GM18951 (cell line): Measurements from ENCODE around the gene RFFL.
A peak's percentile ranks its signal among the peaks of the same experiment; 100 is the strongest.

ENCODE experiments used
- POLR2A ChIP-seq: IDR thresholded peaks from 4 replicates; pipeline ENCODE4 v1.6.1; 2011; ENCODE audit warnings: mild to moderate bottlenecking; ENCODE audit not compliant: insufficient read length, insufficient read depth; ENCODE audit errors: extremely low read depth
- in situ Hi-C: fragments of 300-500 bp; cut with MboI; formaldehyde crosslinking; loops from one replicate; pipeline ENCODE4 v1.12.0; 2022; ENCODE audit warnings: low sequenced_read_pairs, mixed read lengths, inconsistent platforms; ENCODE audit not compliant: unreplicated experiment

Gene RFFL

GRCh38 chr17:35063514-35064223, at the start of gene RFFL:
RFFL (minus strand) TSS chr17:35063707; CDS start chr17:35026553, 37,154 bp downstream.
- TF ChIP-seq POLR2A = peak; percentile 30
- in situ Hi-C loops = no loop called here

GRCh38 chr17:35110791-35111190, 47.3 kb upstream of the RFFL start:
- in situ Hi-C loops = loop anchor here (25.0 kb wide), 1 partner anchor 573 kb away; no protein-coding TSS in a partner anchor

DNA sequence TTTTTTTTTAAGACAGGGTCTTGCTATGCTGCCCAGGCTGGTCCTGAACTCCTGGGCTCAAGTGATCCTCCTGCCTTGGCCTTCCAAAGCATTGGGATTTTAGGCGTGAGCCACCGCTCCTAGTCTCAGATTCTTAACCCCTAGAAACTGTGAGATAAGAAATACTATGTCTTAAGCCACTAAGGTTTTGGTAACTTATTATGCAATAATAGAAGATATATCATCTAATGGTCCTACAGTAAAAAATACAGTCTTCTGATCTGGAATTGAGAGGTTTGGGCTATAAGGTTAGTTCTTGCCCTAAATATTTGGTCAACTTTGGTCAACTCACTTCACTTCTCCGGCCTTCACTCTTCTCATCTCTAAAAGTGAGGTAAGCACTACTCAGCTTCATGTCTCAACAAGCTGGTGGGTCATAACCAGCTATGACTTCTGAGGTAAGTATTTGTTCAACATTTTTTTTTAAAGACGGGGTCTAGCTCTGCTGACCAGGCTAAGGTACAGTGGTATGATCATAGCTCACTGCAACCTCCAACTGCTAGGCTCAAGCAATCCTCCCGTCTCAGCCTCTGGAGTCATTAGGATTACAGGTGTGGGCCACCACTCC, 41.4 kb upstream of the RFFL start:
- in situ Hi-C loops = loop anchor here (25.0 kb wide), 1 partner anchor 568 kb away; no protein-coding TSS in a partner anchor
- no peak for TF ChIP-seq POLR2A

- no peak for TF ChIP-seq POLR2A
- in situ Hi-C loops = loop anchor here (25.0 kb wide), 1 partner anchor 566 kb away; no protein-coding TSS in a partner anchor
Measured at GRCh38 chr17:35103271-35103670, 39.8 kb upstream of the RFFL start.

DNA sequence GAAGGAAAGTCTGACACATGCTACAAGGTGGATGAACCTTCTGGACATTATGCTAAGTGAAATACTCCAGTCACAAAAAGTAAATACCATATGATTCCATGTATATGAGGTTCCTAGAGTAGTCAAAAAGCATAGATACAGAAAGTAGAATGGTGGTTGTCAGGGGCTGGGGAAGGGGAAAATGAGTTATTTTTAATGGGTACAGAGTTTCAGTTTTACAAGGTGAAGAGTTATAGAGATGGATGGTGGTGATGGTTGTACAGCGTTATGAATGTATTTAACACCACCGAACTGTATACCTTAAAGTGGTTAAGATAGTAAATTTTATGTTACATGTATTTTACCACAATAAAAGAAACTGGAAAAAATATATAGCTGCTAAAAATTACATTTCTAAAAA, 38.2 kb upstream of the RFFL start:
- in situ Hi-C loops = loop anchor here (25.0 kb wide), 1 partner anchor 564 kb away; no protein-coding TSS in a partner anchor
- TF ChIP-seq POLR2A = no peak

DNA sequence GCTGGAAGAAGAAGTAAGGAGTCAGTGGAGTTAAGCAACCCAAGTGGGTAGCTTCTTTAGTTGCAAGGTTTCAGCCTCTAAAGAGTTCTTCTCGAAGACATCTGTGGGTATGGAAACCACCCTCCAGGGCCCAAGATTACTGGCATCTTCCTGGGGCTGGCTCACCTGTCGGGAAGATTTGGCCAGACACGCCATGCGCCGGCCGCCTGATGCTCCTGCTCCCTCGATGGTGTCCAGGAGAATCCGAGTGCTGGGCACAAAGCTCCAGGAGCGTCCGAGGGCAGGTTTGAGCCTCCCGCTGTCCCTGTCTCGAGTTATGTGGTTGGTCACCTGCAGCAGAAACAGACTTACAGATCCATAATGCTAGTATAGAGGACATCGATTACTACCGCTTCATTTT, 37.5 kb upstream of the RFFL start:
- no peak for TF ChIP-seq POLR2A
- in situ Hi-C loops = loop anchor here (25.0 kb wide), 1 partner anchor 564 kb away; no protein-coding TSS in a partner anchor

DNA sequence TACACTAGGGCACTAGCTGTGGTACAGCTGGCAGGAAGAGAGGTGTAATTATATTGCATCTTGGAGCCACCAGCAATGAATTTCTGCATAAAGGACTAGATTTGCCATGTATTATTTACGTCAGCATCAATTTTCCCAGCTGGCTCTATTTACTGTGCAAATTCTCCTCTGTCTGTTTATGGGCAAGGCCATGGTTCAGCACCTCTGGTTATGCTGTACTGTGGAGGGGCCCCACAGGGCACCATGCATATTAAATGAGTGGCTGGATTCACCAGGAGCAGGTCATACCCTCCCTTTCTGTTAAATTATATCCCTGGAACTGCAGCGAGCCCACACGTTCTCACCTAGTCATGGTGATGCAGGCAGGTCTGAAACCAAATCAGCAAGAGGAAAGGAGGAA, 36.4 kb upstream of the RFFL start:
- in situ Hi-C loops = loop anchor here (10.0 to 25.0 kb wide), 2 partner anchors 85 to 563 kb away; no protein-coding TSS in a partner anchor

DNA sequence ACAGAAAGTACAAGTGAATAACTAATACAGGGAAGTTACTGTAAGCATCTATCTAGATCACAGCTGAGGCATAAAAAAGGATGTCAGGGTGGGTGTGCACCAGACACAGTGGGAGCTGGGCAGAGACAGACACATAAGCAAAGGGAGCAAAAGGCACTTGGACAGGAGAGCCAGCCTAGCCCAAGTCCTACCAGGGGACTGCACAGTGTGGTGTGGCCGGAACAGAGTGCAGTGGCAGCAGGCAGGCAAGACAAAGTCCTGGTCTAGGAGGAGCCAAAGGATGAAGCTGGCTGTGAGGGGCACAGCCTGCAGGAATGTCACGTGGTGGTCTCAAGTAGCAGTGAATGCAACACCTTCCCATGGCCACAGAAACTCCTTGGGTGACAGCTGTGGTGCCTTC, 34.3 kb upstream of the RFFL start:
- in situ Hi-C loops = loop anchor here (10.0 kb wide), 1 partner anchor 83 kb away; no protein-coding TSS in a partner anchor
- no peak for TF ChIP-seq POLR2A

More for the DNA sequence above, 36.4 kb upstream of the RFFL start:
- TF ChIP-seq POLR2A = no peak

GRCh38 chr17:35095741-35096140, 32.2 kb upstream of the RFFL start:
- no peak for TF ChIP-seq POLR2A
- in situ Hi-C loops = loop anchor here (10.0 kb wide), 1 partner anchor 81 kb away; no protein-coding TSS in a partner anchor

GRCh38 chr17:35094902-35095301, 31.4 kb upstream of the RFFL start:
- in situ Hi-C loops = loop anchor here (10.0 kb wide), 1 partner anchor 80 kb away; no protein-coding TSS in a partner anchor
- TF ChIP-seq POLR2A = no peak

- in situ Hi-C loops = loop anchor here (10.0 kb wide), 1 partner anchor 76 kb away; no protein-coding TSS in a partner anchor
Measured at GRCh38 chr17:35090707-35091106, 27.2 kb upstream of the RFFL start.

- in situ Hi-C loops = loop anchor here (10.0 kb wide), 1 partner anchor 75 kb away; no protein-coding TSS in a partner anchor
- no peak for TF ChIP-seq POLR2A
Measured at GRCh38 chr17:35089586-35090296, 26.2 kb upstream of the RFFL start.

DNA sequence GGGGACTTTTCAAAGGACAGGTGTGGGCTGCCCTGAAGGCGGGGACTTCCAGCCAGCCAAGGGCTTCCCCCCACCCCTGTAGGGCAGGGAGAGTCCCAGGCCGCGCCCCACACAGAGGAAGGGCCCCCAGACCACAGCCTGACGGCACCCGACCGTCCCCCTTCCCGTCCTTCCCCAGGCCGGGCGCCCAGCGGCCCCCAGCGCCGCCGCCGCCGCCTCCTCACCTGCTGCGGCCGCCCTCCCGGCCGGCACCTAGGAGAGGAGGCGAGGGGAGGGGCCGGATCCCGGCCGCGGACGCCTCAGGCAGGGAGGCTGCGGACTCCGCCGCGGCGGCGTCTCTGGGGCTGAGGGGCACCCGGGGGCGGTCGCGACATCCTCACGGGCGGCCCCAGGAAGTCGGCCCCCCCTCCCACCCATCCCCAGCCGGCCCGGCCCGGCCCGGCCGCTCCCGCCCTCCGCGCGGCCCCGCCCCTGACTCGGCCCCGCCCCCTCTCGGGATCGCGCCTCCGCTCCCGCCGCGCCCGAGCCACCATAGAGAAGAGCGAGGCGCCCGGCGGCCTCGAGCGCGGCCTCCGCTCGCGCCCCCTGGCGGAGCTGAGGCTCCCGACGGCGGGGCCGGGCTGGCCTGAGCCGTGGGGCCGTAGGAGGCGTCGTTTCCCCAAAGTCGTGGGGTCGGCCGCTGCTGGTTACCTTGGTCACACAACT, 25.5 kb upstream of the RFFL start:
- peak; percentile 57 for TF ChIP-seq POLR2A
- in situ Hi-C loops = no loop called here
